Posterior vena cava (tissue), 2 donors: ENCODE results near the gene ARHGAP33. TPM values are rescaled to one million over a fixed set of nuclear protein-coding genes. Genes with fewer than 3 reads are reported as not detected.

ENCODE experiments used
- DNase-seq: peaks from one replicate; pipeline ENCODE4 v3.0.0-alpha.2; 2020; ENCODE audit warnings: low spot score
- intact Hi-C, 2 donors: fragments of 100-400 bp; cut with DNase I; formaldehyde crosslinking; loops; one replicate each; pipeline versions ENCODE4 v1.14.1 to v1.14.2; 2022 to 2023
- long read RNA-seq, 2 donors: library from polyadenylated mRNA; unstranded; transcript quantifications; one replicate each; pipeline ENCODE4 v2.0.0, GENCODE V29; 2020 to 2021
- total RNA-seq, 2 donors: library from RNA; stranded (reverse); fragmentation: NEBNext Ultra II Directional; extraction: Animal tissue kit (Norgen Biotek cat#: 25700); gene quantifications; one replicate each; pipeline ENCODE4 v1.2.1, GENCODE V29; 2021
- donor health status: DM: yes; HTN: yes; CAD: no.
- donor health status: DM: yes; HTN: yes; CAD: no.

Gene ARHGAP33, protein sequence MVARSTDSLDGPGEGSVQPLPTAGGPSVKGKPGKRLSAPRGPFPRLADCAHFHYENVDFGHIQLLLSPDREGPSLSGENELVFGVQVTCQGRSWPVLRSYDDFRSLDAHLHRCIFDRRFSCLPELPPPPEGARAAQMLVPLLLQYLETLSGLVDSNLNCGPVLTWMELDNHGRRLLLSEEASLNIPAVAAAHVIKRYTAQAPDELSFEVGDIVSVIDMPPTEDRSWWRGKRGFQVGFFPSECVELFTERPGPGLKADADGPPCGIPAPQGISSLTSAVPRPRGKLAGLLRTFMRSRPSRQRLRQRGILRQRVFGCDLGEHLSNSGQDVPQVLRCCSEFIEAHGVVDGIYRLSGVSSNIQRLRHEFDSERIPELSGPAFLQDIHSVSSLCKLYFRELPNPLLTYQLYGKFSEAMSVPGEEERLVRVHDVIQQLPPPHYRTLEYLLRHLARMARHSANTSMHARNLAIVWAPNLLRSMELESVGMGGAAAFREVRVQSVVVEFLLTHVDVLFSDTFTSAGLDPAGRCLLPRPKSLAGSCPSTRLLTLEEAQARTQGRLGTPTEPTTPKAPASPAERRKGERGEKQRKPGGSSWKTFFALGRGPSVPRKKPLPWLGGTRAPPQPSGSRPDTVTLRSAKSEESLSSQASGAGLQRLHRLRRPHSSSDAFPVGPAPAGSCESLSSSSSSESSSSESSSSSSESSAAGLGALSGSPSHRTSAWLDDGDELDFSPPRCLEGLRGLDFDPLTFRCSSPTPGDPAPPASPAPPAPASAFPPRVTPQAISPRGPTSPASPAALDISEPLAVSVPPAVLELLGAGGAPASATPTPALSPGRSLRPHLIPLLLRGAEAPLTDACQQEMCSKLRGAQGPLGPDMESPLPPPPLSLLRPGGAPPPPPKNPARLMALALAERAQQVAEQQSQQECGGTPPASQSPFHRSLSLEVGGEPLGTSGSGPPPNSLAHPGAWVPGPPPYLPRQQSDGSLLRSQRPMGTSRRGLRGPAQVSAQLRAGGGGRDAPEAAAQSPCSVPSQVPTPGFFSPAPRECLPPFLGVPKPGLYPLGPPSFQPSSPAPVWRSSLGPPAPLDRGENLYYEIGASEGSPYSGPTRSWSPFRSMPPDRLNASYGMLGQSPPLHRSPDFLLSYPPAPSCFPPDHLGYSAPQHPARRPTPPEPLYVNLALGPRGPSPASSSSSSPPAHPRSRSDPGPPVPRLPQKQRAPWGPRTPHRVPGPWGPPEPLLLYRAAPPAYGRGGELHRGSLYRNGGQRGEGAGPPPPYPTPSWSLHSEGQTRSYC
- 1 to 10 TPM; 6.2 to 9.6 TPM for total RNA-seq
- long read RNA-seq, donor 1: 0 reads
- long read RNA-seq, donor 2: 0 reads

DNA sequence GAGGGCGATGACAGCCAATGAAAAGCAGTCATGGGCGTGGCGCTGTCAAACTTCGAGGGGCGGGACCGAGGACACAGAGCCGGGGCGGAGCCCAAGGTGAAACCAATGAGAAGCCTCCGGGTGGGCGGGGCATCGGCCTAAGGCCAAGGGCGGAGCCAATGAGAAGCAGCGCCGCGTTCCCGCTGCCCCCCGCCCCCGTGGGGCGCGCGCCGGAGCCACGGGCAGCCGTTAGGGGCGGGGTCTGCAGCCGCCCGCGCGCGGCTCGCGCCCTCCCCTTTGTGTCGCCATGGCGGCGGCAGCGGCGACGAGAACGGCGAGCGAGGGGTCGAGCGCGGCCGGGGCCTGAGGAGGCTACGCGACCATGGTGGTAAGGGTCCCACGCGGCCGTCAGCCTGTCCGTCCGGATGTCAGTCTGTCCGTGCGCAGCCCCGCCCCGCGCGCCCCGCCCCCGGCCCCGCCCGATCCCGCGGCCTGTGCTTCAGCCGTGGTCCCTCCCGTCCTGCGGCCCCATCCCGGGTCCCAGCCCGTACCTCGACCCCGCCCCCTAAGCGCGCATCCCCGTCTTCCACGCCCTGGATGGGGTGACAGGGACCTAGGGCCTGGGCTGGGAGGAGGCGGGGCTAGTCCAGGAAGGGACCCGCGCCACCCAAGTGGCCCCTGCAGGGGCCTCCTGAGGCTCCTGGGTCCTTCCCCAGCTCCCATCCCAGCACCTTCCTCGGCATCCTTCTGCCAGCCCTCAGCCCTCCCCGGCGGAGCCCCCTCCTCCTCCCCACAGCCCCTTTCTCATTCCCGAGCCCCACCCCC, at the start of gene ARHGAP33:
Gene ARHGAP33, plus strand, starts transcription at position 267 of the 804 bp plus-strand sequence. Its CDS starts 95 bp downstream, at position 362.
- intact Hi-C loops: no loop called here
- DNase-seq: peak; percentile 100

DNA sequence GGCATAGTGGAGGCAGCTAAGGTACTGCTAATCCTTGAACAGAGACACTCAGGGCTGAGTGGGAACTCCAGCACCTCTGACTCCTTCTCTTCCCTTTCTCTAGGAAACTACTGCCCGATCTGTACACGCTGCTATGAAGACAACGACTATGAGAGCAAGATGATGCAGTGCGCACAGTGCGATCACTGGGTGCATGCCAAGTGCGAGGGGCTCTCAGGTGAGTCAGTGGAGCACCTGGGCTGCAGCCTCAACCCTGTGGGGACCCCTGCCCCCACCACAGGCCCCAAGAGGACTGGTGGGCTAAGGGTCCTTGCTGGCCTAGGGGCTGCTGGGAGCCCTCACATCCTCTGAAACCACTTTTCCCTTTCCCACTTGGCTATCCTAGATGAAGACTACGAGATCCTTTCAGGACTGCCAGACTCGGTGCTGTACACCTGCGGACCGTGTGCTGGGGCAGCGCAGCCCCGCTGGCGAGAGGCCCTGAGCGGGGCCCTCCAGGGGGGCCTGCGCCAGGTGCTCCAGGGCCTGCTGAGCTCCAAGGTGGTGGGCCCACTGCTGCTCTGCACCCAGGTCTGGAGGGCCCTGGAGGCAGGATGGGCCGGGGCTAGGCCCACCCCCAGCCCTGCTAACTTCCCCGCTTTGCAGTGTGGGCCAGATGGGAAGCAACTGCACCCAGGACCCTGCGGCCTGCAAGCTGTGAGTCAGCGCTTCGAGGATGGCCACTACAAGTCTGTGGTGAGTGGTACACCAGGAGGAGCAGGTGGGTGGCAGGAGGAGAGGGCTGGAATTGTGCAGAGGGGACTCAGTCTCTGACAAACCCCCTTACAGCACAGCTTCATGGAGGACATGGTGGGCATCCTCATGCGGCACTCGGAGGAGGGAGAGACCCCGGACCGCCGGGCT, 48.1 kb upstream of the ARHGAP33 start:
- no peak for DNase-seq
- intact Hi-C loops: no loop called here

DNA sequence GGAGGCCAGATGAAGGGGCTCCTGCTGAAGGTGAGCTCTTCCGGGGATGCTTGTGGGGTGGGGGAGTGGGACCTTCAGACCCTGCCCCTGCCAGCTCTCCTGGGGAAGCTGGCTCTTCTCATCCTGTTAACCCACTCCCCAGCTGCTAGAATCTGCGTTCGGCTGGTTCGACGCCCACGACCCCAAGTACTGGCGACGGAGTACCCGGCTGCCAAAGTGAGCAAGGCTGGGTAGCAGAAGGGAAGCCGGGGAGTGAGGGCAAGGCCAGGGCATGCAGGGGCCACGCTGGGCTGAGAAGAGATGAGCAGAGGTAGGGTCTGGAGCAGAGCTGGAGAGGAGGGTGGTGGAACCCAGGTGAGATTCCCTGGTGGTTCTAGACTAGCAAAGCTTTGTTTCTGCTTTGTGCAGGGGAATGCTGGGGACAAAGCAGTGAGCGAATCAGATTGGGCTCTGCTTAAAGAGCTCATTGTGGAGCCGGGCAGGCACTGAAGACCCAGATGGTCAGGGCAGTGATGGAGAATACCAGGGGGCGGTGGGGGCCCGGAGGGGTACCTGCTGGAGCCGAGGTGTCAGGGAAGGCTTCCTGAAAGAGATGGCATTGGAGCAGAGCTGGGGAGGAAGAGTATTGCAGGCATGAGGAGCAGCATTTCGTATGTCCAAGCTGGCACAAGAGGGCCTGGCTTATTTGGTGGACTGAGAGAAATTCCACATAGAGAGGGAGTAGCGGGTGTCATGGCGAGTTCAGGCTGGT, 47.2 kb upstream of the ARHGAP33 start:
- DNase-seq: no peak
- intact Hi-C loops: no loop called here

DNA sequence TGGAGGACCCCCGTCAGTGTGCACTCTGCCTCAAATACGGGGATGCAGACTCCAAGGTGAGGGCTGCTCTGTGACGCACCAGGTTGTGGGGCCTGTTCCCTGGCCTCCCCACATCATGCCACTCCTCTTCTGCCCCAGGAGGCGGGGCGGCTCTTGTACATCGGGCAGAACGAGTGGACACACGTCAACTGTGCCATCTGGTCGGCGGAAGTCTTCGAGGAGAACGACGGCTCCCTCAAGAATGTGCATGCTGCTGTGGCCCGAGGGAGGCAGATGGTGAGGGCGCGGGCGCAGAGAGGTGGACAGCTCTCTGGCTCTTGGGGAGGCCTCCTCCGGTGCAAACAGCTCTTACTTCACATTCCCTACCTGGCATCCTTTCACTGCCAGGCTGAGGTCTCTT, 46.3 kb upstream of the ARHGAP33 start:
- intact Hi-C loops: no loop called here
- no peak for DNase-seq

DNA sequence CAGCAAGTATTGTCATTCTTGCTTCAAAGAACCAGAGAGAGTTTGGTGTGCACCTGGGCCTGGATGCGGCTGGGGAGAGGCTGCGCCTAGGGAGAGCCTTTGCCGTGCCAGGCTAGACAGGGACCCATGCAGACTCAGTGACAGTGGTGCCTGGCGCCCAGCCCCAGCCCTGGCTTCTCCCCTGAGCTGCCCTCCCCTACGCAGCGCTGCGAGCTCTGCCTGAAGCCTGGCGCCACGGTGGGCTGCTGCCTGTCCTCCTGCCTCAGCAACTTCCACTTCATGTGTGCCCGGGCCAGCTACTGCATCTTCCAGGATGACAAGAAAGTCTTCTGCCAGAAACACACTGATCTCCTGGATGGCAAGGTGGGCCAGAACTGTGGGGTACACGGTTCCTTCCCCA, 45.6 kb upstream of the ARHGAP33 start:
- DNase-seq: no peak
- intact Hi-C loops: no loop called here

DNA sequence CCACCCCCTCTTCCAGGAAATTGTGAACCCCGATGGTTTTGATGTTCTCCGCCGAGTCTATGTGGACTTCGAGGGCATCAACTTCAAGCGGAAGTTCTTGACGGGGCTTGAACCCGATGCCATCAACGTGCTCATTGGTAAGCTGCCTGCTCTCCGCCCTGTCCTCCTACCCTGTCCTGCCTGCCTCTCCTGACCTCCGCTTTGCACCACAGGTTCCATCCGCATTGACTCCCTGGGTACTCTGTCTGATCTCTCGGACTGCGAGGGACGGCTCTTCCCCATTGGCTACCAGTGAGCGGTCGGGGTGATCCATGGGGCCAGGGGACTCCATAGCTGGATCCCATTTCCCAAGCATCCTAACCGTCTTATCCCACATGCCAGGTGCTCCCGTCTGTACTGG, 45.0 kb upstream of the ARHGAP33 start:
- no peak for DNase-seq
- intact Hi-C loops: no loop called here

DNA sequence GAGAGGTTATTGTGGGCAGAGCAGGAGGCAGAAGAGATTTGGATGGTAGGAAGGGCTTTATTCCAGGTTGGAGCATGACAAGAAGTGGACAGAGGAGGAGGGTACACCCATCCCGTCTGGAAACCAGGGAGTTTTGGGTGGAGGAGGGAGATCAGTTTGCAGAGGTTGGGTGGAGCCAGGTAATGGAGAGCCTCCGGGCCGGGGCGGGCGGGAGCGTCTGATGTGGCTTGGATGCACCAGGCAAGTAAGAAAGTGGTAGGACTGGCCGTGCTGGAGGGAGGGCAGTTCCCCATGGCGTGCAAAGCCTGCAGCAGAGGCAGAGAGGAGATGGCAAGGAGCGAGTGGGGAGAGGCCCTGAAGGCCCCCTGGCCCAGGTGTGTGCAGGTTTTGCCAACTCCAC, 44.0 kb upstream of the ARHGAP33 start:
- intact Hi-C loops: no loop called here
- no peak for DNase-seq

DNA sequence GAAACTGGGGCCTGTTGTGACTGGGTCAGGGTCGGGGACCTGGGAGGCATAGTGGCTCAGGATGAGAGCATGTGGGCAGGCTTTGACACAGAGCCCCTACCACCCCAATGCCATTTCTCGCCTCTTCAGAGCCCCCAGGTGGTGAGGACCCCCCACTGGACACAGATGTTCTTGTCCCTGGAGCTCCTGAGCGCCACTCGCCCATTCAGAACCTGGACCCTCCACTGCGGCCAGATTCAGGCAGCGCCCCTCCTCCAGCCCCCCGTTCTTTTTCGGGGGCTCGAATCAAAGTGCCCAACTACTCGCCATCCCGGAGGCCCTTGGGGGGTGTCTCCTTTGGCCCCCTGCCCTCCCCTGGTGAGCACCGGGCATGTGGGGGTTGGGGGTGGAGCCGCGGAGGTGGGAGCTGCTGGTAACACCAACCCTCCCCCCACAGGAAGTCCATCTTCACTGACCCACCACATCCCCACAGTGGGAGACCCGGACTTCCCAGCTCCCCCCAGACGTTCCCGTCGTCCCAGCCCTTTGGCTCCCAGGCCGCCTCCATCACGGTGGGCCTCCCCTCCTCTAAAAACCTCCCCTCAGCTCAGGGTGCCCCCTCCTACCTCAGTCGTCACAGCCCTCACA, 43.5 kb upstream of the ARHGAP33 start:
- DNase-seq: no peak
- intact Hi-C loops: no loop called here

DNA sequence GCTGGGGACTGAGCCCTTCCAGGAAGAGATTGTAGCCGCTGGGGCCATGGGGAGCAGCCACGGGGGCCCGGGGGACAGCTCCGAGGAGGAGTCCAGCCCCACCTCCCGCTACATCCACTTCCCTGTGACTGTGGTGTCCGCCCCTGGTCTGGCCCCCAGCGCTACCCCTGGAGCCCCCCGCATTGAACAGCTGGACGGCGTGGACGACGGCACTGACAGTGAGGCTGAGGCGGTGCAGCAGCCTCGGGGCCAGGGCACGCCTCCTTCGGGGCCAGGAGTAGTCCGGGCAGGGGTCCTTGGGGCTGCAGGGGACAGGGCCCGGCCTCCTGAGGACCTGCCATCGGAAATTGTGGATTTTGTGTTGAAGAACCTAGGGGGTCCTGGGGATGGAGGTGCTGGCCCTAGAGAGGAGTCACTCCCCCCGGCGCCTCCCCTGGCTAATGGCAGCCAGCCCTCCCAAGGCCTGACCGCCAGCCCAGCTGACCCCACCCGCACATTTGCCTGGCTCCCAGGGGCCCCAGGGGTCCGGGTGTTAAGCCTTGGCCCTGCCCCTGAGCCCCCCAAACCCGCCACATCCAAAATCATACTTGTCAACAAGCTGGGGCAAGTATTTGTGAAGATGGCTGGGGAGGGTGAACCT, 42.7 kb upstream of the ARHGAP33 start:
- intact Hi-C loops: no loop called here
- peak; percentile 80 for DNase-seq

DNA sequence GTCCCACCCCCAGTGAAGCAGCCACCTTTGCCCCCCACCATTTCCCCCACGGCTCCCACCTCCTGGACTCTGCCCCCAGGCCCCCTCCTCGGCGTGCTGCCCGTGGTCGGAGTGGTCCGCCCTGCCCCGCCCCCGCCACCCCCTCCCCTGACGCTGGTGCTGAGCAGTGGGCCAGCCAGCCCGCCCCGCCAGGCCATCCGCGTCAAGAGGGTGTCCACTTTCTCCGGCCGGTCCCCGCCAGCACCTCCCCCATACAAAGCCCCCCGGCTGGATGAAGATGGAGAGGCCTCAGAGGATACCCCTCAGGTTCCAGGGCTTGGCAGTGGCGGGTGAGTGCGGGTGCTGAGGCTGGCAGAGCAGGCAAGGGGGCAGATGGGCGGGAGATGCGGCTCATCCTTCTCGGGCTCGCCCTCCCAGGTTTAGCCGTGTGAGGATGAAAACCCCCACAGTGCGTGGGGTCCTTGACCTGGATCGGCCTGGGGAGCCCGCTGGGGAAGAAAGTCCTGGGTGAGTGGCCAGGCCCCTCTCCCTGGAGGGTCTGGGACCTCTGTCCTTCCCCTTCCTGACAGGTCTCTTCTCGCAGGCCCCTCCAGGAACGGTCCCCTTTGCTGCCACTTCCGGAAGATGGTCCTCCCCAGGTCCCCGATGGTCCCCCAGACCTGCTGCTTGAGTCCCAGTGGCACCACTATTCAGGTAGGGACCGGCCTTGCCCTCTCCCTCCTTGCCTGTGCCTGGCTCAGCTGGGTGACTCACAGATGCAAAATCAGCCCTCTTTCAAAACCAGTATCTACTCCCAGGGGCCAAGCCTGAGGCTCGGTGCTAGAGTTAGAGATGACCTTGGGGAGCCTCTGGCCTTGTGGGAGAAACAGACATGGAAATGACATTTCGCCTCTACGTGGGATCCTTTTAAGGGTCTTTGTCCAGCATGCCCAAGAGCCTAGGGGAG, 41.9 kb upstream of the ARHGAP33 start:
- peak; percentile 74 for DNase-seq
- intact Hi-C loops: no loop called here

DNA sequence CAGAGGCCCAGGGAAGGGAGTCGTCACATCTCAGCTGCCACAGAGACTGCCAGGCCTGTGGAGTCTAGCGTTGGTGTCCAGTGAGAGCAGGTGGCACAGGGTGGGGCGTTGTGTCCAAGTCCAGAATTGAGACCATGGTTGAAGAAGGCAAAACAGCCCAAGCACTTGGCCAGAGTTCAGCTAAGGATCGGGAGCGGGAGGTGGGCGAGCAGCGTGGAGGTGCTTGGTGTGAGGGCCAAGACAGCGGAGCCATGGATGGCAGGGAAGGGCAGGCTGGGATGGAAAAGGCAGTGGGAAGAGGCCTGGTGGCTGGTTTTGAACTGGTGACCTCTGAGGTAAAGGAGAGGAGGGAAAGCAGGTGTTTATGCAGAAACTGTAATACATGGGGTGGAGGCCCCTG, 41.1 kb upstream of the ARHGAP33 start:
- intact Hi-C loops: no loop called here
- peak; percentile 79 for DNase-seq

DNA sequence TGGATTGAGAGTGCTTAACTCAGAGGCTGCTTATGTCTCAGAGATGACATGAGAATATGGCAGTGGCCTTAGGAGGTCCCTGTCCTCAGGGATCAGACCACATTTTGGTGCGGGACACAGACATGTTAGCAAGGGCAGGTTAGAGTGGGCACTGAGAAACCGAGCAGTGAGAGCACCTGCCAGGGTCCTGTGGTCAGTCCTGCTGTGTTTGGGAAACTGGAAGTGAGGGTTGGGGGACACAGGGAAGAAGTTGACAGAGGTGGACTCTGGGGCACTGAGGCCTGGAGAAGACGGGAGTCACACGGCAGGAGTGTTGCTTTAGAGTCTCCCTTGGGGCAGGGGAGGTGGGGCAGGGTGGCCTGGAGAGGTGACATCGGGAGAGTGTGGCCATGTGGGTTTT, 40.5 kb upstream of the ARHGAP33 start:
- intact Hi-C loops: no loop called here
- DNase-seq: no peak

DNA sequence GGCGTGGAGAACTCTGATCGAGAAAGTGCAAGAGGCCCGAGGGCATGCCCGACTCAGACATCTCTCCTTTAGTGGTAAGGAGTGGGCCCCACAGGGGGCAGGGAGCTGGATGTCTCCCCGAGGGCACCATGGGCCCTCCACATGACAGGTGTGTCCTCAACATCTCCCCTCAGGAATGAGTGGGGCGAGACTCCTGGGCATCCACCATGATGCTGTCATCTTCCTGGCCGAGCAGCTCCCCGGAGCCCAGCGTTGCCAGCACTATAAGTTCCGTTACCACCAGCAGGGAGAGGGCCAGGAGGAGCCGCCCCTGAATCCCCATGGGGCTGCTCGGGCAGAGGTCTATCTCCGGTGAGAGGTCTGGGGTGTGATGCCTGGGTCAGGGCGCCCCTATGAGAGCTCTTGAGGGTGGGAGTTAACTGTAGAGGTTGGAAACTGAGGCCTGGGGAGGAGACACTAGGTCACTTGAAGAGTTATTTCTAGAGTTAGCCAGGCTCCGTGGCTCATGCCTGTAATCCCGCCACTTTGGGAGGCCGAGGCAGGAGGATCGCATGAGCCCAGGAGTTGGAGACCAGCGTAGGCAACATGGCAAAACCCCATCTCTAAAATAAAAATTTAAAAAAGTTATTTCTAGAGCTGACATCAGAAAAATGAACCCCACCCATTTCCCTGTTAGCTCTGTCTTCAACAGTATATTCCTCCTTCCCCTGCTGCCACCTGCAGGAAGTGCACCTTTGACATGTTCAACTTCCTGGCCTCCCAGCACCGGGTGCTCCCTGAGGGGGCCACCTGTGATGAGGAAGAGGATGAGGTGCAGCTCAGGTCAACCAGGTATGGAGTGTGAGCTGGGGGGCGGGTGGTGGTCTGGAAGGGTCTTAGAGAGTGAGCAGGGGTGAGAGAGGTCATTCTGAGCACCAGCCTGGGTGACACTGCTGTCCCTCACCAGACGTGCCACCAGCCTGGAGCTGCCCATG, 38.2 kb upstream of the ARHGAP33 start:
- intact Hi-C loops: no loop called here
- DNase-seq: no peak
